GM19372 (cell line): ENCODE data around the gene SLC4A1.
"Not testable (repeated sequence)": the region's sequence is repeated elsewhere in the genome, so short reads cannot be mapped to it uniquely, and the experiment has no call there.

Experiments used
- ATAC-seq: cut with Tn5 transposase; IDR thresholded peaks from one replicate; pipeline ENCODE4 v1.9.1; 2021; ENCODE audit warnings: mild to moderate bottlenecking, low read depth, moderate library complexity; ENCODE audit not compliant: unreplicated experiment

Gene SLC4A1

DNA sequence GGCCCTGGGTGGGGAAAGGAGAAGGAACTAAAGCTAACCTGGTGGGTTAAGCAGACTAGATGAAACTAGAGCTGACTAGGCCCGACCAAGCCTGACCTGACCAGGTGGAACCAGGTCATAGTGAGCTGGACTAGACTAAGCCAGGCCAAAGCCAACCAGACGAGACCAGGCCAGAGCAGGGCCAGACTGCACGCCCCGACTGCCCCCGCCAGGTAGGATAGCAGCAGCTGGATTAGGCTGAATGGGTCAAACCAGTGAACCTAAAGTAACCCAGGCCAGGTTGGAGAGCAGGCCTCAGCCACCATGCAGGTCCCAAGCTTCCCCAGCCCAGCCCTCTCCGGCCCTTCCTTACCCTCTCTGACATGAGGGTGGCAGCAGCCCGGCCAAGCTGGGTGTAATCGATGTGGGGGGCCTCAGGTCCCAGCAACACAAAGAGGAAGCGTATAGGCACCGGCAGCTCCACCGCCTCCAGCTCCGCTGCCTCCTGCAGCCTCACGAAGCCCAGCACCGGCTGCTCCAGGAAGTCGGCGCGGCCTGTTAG lies 9.1 kb downstream of the SLC4A1 start:
- ATAC-seq: no peak

DNA sequence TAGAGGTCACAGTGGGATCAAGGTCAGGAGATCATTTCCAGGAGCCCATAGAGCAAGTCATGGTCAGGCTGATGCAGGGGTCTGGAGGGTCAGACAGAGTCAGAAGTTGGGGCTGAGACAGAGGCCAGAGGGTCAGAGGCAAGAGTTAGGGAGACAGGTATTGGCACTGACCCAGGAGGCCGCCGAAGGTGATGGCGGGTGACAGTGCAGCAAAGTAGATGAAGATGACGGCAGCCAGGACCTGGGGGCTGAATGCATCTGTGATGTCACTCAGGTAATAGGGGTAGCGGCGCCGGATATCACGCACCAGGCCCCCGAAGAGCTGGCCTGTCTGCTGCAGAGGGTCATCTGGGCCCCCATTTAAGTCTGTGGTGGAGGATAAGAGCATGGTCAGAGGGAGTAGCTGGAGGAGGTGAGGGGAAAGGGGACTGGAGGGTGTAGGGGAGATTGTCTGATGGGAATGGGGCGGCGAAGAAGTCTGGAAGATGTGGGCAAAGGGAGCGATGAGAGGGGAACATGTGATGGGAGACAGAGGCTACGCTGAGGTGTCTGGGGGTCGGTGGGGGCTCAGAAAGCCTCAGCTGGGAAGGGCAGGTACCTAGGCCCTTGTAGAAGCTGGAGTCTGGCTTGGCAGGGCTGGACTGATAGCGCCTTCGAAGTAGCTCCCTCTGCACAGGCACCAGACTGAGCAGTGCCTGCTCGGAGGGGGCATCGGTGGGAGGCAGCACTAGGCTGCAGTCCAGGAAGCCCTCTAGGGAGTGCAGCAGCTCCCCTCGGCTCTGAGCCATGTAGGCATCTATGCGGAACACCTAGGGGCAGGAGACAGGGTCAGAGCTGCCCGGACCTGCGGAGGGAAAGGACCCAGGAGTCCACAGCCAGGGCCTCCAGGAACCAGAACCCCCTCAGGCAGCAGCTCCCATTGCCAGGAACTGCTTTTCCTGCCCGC lies 9.8 kb downstream of the SLC4A1 start:
- ATAC-seq: no peak

DNA sequence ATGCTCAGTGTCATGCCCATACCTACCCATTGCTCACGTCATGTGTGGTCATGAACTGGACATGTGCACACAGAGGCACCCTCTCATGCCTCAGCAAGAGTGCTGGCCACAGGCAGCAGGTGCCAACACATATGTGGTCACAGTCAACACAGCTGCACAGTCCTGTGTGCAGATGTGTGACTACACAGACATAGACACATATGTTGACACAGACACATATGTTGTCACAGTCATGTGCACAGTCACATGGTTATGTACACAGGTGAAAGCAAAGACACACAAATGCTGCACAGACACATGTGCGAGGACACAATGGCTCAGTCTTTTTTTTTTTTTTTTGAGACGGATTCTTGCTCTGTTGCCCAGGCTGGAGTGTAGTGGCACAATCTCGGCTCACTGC lies 11.3 kb downstream of the SLC4A1 start:
- no peak for ATAC-seq

DNA sequence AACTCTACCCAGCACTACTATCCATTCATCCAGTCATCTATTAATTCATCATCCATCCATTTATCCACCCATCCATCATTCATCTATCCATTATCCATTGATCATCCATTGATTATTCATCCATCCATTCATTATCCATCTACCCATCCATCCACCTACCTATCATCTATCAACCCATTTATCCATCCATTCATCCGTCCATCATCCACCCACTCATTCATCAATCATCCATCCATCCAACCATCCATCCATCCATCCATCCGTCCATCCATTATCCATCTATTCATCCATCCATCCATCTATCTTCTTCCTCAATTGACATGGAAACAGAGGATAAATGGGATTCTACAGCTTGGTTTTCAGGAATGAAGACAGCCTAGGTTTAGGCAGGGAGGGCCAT lies 12.0 kb downstream of the SLC4A1 start:
- ATAC-seq: no peak

DNA sequence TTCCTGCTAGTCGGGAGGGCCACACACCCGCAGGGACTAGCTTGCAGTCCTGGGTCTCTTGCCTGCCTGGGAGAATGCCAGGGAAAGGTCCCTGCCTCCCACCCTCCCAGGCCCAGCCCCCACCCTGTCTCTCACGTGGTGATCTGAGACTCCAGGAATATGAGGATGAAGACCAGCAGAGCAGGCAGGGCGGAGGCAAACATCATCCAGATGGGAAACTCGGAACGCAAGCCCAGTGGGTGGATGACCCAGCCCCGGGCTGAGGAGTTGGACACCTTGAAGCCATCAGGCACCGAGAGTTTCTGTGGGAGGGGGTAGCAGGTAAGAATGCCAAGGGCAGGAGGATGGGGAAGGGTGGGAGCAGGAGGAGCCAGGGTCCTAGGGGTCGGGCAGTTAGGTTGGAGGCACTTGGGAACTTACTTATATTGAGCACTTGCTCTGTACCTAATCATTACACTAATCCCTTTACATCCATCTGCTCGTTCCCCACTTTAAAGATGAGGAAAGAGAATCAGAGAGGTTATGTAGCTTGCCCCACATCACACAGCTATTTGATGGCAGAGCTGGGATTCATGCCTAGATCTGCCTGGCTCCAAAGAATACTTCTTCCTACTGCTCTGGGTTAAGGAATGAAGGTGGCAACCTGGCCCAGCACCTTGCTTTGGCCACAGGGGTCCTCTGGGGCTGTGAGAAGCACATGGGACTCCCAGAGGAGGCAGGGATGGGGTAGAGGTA lies 13.4 kb downstream of the SLC4A1 start:
- ATAC-seq: no peak

DNA sequence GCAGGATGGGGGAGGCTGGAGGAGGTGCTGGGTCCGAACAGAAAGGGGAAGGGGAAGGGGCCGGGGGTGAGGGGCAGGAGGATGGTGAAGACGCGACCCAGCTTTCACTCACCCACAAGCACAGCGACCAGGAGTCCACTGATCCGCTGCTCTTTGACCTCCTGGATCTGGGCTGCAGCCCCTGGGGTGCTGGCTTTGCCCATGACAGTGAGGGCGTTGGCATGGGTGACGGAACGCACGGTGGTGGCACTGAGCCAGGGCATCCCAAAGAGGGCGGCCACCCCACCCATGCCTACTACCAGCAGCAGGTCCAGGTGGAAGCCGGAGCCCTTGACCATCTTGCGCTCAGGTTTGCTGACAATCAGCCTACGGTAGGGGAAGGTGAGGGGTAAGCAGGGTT lies 14.9 kb downstream of the SLC4A1 start:
- ATAC-seq: no peak

DNA sequence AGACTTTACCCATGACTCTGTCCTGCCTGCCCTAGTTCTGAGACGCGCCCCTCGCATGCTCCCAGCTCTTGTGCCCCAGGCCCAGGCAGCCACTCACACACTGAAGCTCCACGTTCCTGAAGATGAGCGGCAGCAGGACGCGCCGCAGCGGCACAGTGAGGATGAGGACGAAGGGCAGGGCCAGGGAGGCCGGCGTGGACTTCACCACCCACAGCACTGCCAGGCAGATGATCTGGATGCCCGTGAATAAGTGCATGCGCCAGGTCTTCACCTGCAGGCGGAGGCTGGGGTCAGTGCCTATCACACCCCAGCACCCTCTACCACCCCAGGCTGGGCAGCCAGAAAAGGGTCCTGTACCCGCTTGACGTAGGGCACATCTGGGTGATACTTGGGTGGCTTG lies 16.9 kb downstream of the SLC4A1 start:
- no peak for ATAC-seq

DNA sequence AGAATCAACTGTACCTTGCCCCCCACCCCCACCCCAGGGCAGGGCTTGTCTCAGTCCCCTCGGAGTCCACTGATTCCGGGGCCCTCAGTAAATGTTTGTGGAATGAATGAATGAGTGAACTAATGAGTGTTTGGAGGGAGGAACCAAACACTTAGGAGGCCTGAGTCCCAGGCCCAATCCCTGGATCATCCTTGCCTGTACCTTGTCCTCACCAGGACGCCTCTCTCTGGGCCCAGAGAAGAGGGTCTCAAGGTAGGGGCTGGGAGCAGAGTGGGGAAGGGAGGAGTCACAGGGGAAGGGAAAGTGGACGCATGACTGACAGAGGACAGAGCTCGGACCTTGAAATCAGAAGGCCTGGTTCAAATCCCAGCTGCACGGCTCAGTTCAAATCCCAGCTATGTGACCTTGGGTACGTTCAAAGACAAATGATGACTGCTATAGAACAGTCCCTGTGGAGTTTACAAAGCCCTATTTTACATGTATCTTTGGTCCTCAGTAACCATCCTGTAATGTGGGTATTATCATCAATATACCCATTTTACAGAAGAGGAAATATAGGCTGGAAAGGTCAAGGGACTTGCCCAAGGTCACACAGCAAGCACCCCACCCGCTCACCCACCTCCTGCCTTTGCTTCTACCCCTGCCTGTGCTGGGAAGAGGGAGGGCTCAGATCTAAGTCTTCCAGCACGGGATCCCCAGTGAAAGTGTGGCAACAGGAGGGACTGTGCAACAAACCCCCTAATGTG lies 18.3 kb downstream of the SLC4A1 start:
- ATAC-seq: no peak

DNA sequence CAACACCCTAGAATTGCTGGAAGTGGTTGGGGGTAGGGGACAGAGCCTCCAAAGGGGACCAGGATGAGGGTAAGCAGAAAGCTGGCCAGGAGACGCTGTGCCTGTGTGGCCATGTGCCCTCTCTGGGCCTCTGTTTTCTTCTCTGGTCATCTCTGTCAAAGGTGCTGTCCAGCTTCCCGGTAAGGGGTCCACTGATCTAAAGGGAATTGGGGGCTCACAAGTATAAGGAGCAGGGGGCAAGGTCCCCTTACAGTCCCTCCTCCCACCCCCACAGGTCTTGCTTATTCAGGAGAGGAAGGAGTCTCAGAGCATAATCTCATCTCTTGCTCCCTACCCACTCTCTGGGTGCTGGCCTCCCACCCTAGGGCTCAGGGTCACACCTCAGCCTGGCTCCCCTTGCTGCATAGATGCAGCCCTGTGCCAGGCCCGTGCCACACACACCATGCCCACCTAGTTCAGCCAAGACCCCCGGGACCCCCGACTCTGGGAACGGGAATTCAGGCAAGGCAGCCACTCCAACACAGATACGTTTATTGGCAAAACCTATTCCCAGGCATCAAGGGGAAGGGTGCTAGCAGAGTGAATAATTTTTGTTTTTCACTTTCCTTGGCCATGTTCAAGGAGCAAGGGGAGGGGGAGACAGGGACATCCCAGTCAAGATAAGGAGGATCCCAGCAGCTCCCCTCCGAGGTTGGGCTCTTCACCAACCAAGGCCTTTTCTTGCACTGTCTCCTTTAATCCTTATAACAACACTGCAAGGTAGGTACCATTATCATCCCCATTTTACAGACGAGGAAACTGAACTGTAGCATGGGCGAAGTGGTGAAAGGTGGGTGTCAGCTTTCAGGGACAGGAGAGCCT lies 19.8 kb downstream of the SLC4A1 start:
- no peak for ATAC-seq

DNA sequence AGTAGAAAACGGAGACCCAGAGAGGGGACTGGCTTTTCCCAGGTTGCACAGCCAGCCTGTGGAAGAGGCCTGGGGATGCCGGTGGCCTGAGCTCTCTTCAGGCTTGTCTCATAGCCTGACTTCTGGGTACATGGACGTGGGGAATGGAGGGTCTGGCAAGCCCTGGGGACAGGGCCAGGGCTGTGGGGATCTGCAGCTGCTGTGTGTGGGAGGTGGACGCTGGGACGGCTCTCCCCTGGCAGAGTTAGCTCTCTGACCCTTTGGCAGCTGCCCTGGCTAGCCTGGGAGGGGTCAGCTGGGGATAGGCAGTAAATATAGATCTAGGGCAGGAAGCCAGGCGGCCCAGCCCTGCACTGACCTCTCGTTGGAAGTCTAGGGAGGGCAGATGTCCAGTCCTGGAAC lies 20.5 kb downstream of the SLC4A1 start:
- no peak for ATAC-seq

DNA sequence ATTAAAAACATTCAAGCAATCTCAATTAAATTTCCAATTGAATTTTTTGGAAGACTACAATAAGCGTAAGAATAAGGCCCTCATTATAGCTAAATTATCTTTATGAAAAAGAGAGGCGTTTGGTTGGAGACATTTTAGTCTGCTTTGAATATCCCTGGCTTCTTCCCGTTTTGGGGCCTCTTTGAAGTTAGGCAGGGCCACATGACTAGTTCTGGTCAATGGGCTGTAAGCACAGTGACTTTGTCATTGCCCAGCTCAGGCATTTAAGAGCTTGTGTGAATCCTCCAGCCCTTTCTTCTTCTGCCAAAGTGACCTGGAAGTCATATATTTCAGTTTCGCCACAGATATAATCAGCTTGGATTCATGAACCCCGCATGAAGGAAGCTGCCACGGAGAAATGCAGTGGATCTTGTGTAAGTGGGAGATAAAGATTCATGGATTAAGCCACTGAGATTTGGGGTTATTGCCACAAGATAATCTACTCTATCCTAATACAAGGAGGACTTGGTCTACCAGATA lies 26.8 kb downstream of the SLC4A1 start:
- no peak for ATAC-seq

DNA sequence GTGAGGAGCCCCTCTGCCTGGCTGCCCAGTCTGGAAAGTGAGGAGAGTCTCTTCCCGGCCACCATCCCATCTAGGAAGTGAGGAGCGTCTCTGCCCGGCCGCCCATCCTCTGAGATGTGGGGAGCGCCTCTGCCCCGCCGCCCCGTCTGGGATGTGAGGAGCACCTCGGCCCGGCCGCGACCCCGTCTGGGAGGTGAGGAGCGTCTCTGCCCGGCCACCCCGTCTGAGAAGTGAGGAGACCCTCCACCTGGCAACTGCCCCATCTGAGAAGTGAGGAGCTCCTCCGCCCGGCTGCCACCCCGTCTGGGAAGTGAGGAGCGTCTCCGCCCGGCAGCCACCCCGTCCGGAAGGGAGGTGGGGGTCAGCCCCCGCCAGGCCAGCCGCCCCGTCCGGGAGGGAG lies 30.0 kb downstream of the SLC4A1 start:
- not testable (repeated sequence) for ATAC-seq

DNA sequence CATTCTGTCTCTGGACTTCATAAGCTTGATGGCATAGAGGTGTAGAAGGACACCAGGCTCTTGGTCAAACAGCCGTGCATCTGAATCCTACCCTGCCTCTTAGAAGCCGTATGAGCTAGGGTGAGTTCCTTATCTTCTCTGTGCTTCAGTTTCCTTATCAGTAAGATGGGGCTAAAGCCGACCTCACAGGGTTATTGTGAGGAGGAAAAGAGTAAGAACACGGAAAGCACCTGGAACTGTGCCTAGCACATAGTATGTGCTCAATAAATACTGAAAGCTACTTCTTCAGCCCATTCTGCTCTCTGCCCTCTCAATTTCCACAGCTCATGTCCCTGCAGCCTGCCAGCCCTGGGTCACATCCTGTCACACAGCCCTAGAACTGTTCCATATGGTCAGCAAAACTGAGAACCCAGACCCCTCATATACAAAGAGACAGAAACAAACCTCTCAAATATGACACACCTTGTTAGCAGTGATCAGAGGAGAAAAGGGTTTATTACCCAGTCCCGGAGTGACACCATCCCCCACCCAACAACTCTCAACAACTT lies 31.4 kb downstream of the SLC4A1 start:
- no peak for ATAC-seq

DNA sequence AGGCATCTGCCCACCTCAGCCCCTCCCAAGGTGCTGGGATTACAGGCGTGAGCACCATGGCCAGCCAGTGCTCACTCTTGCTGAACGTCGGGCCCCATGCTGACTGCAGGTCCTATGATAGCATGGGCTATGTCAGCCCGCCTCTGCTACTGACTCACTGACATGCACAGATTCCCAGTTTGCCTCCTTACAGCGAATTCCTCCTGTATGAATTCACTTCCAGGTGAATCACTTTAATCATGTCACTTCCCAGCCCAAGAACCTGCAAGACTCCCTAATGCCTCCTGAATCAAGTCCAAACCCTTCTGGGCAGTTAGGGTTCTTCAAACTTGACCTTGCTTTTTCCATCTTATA lies 32.4 kb downstream of the SLC4A1 start:
- ATAC-seq: no peak

DNA sequence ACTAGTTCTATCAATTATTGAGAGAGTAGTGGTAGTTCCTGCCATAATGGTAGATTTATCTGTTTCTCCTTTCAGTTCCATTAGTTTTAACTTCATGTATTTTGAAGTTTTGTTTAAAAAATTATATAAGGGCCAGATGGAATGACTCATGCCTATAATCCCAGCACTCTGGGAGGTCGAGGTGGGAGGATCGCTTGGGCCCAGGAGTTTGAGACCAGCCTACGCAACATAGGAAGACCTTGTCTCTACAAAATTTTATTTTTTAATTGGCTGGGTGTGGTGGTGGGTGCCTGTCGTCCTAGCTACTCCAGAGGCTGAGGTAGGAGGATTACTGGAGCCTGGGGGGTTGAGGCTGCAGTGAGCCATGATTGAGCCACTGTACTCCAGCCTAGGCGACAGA lies 34.4 kb downstream of the SLC4A1 start:
- ATAC-seq: no peak

DNA sequence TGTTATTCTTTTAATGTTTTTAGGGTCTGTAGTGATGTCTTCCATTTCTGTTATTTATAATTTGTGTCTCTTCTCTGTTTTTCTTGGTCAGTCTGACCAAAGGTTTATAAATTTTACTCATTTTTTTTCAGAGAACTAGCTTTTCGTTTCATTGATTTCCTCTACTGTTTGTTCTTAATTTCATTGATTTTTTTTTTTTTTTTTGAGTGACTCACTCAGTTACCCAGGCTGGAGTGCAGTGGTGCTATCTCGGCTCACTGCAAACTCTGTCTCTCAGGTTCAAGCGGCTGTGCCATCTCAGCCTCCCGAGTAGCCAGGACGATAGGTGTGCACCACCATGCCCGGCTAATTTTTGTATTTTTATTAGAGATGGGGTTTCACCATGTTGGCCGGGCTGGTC lies 35.9 kb downstream of the SLC4A1 start:
- no peak for ATAC-seq

DNA sequence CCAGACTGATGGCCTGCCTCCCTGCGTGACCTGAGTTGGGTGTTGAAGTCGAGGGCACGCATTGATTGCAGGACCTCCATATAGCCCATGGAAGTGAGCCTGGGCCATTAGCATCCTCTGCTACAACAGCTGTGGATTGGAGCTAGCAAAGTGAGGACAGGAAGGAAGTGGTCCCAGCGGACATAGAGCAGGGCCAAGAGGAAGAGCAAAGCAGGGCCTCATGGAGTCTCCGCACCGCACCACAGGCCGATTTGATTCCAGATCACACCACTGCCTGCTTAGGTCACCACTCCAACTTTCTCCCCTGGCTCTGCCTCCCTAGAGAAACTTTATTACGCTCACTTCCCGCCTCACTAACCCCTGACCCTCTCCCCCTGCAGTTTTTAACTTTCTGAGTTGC lies 37.8 kb downstream of the SLC4A1 start:
- ATAC-seq: no peak

DNA sequence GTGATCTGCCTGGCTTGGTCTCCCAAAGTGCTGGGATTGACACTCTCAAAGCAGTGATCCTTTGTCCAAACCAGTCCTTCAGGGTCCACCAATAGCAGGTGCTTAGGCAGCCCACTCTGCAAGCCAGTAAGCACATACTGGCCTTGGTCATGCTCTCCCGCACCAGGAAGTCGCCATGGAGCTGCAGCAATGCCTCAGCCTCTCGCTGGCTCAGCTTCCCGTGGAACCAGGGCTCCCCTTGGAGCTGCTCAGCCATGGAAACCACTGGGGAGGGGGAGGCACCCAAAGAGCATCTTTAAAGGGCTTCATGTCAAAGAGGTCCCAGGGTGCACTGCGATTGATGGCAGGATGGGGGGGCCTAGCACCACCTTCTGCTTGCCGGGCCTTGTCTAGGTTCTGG lies 38.8 kb downstream of the SLC4A1 start:
- no peak for ATAC-seq

DNA sequence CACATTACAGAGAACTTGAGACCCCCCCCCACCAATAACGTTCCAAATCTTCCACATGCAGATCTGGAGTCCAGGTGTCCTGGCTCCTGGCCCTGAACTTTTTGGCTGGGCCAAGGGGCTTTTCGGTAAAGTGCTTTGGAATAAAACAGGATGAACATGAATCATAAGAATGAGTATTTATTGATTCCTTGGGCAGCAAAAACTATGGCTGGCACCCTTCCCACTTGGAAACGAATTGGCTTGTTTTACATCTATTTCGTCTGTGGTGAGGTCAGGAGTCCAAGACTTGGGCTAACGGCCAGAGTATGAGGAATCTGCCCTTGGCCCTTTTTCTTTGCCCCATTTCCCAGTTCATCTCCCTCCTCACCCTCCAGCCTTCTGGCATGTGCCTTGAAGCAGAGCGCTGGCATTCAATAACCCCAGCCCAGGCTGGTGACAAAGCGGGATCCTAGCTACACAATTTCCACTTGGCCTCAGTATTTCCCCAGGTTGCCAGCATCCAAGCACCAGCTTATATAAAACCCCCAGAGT lies 44.3 kb downstream of the SLC4A1 start:
- ATAC-seq: no peak
